KMS-11 (cell line): Measurements from ENCODE around the gene RPS6KA5.

Experiments used
- H2AFZ ChIP-seq: fragments of 200-600 bp; sonication (generic); 2 replicates; pipeline ENCODE4 v1.6.1; 2016; ENCODE audit warnings: antibody characterized with exemption, mixed run types, low read depth
- H3K27ac ChIP-seq: fragments of 200-600 bp; sonication (generic); 2 replicates; pipeline ENCODE4 v1.6.1; 2016; ENCODE audit warnings: mild to moderate bottlenecking, mixed run types
- H3K27me3 ChIP-seq: fragments of 200-600 bp; sonication (generic); 2 replicates; pipeline ENCODE4 v1.6.1; 2017; ENCODE audit warnings: mild to moderate bottlenecking, low read depth, mixed run types, moderate library complexity; ENCODE audit not compliant: insufficient read depth
- H3K36me3 ChIP-seq: fragments of 200-600 bp; sonication (generic); 2 replicates; pipeline ENCODE4 v1.6.1; 2017; ENCODE audit warnings: mild to moderate bottlenecking, mixed run types; ENCODE audit not compliant: insufficient read depth
- H3K4me1 ChIP-seq: fragments of 200-600 bp; sonication (generic); 2 replicates; pipeline ENCODE4 v1.6.1; 2016; ENCODE audit warnings: mild to moderate bottlenecking, low read depth, mixed run types; ENCODE audit not compliant: poor library complexity, severe bottlenecking
- H3K4me2 ChIP-seq: fragments of 200-600 bp; sonication (generic); 2 replicates; pipeline ENCODE4 v1.7.0; 2016; ENCODE audit warnings: mild to moderate bottlenecking, mixed run types
- H3K4me3 ChIP-seq: fragments of 200-600 bp; sonication (generic); IDR thresholded peaks from 2 replicates; pipeline ENCODE4 v1.6.1; 2017; ENCODE audit warnings: low read depth, low read length, mixed read lengths; ENCODE audit not compliant: insufficient read depth
- H3K79me2 ChIP-seq: fragments of 200-600 bp; sonication (generic); 2 replicates; pipeline ENCODE4 v1.6.1; 2016; ENCODE audit warnings: low read depth, mixed run types; ENCODE audit not compliant: insufficient read depth
- H3K9ac ChIP-seq: fragments of 200-600 bp; sonication (generic); 2 replicates; pipeline ENCODE4 v1.6.1; 2016; ENCODE audit warnings: mild to moderate bottlenecking, mixed run types
- H4K20me1 ChIP-seq: fragments of 200-600 bp; sonication (generic); 2 replicates; pipeline ENCODE4 v1.6.1; 2016; ENCODE audit warnings: mild to moderate bottlenecking, mixed run types; ENCODE audit not compliant: insufficient read depth
- TF ChIP-seq, protein P1 (sequence below): fragments of 200-600 bp; sonication (generic); conservative IDR thresholded peaks from 2 replicates; pipeline ENCODE4 v1.6.1; 2017; ENCODE audit warnings: low read depth, mild to moderate bottlenecking, antibody characterized with exemption, low read length, moderate library complexity, mixed read lengths

Gene RPS6KA5

DNA sequence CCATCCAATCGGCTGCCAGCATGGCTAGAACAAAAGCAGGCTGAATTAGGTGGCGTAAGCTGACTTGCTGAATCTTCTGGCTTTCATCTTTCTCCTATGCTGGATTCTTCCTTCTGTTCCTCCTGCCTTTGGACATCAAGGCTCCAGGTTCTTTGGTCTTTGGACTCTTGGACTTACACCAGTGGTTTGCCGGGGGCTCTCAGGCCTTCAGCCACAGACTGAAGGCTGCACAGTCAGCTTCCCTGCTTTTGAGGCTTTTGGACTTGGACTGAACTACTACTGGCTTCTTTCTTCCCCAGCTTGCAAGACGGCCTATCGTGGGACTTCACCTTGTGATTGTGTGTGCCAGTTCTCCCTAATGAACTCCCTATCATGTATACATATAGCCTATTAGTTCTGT, 42.0 kb downstream of the RPS6KA5 start:
- no peak overlapping the region for H3K4me2 ChIP-seq
- H3K27ac ChIP-seq, result no peak overlapping the region
- no peak overlapping the region for H2AFZ ChIP-seq
- no peaks in the 10 kb centered on the region for H4K20me1 ChIP-seq
- no peaks in the 10 kb centered on the region for H3K27me3 ChIP-seq
- no peaks in the 10 kb centered on the region for H3K36me3 ChIP-seq
- H3K4me1 ChIP-seq, result peaks cover 8% of the 10 kb centered on the region
- no peak overlapping the region for H3K4me3 ChIP-seq
- TF ChIP-seq, protein P1, sequence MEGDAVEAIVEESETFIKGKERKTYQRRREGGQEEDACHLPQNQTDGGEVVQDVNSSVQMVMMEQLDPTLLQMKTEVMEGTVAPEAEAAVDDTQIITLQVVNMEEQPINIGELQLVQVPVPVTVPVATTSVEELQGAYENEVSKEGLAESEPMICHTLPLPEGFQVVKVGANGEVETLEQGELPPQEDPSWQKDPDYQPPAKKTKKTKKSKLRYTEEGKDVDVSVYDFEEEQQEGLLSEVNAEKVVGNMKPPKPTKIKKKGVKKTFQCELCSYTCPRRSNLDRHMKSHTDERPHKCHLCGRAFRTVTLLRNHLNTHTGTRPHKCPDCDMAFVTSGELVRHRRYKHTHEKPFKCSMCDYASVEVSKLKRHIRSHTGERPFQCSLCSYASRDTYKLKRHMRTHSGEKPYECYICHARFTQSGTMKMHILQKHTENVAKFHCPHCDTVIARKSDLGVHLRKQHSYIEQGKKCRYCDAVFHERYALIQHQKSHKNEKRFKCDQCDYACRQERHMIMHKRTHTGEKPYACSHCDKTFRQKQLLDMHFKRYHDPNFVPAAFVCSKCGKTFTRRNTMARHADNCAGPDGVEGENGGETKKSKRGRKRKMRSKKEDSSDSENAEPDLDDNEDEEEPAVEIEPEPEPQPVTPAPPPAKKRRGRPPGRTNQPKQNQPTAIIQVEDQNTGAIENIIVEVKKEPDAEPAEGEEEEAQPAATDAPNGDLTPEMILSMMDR, result no peak
- H3K79me2 ChIP-seq, result no peaks in the 10 kb centered on the region
- no peak overlapping the region for H3K9ac ChIP-seq

DNA sequence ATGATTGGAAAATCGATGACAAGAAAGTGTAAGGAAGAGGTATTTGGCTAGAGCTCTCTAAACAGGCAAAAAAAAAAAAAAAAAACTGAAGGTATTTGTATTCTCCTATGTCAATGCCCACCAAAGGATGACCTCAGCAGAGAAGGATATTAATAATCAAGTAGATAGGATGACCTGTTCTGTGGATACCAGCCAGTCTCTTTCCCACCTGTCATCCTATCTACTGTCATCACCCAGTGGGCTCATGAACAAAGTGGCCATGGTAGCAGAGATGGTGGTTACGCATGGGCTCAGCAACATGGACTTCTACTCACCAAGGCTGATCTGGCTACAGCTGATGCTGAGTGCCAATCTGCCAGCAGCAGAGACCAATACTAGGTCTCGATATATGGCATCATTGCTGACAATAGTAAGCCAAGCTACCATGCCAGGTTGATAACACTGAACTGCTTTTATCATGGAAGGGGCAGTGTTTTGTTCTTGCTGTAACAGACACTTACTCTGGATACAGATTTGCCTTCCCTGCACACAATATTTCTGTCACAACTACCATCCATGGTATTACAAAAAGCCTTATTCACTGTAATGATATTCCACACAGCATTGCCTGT, 43.5 kb downstream of the RPS6KA5 start:
- Histone ChIP-seq H3K79me2 (no peaks in the 10 kb centered on the region), H2AFZ (no peak overlapping the region), H3K27ac (no peak overlapping the region), H3K4me2 (no peak overlapping the region), H4K20me1 (no peaks in the 10 kb centered on the region), H3K36me3 (no peaks in the 10 kb centered on the region), H3K9ac (no peak overlapping the region), H3K27me3 (no peaks in the 10 kb centered on the region), H3K4me3 (no peak overlapping the region), H3K4me1 (peaks cover 3% of the 10 kb centered on the region)
- TF ChIP-seq, protein P1, result no peak

DNA sequence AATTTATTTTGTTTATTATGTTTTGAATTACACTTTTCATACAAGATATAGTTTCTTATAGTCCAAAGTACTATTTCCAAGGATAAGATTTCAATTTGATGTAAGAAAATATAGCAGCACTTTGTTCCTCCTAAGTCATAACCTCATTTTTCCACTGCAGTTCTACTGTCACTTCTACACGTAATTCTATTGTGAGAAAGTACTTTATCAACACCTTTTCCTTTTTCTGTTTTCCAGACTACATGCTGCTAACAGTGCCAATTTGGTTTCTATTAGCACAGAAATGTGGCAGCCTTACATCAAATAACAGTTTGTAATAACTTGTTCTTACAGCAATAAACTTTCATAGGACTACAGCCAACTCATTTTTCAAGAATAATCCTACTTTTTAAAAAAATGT, 45.0 kb downstream of the RPS6KA5 start:
- Histone ChIP-seq H3K27me3 (no peaks in the 10 kb centered on the region), H2AFZ (no peak overlapping the region), H3K4me2 (no peak overlapping the region), H3K36me3 (no peaks in the 10 kb centered on the region), H3K4me1 (no peaks in the 10 kb centered on the region), H4K20me1 (no peaks in the 10 kb centered on the region), H3K27ac (no peak overlapping the region), H3K4me3 (no peak overlapping the region), H3K79me2 (no peaks in the 10 kb centered on the region), H3K9ac (no peak overlapping the region)
- TF ChIP-seq, protein P1, result no peak

DNA sequence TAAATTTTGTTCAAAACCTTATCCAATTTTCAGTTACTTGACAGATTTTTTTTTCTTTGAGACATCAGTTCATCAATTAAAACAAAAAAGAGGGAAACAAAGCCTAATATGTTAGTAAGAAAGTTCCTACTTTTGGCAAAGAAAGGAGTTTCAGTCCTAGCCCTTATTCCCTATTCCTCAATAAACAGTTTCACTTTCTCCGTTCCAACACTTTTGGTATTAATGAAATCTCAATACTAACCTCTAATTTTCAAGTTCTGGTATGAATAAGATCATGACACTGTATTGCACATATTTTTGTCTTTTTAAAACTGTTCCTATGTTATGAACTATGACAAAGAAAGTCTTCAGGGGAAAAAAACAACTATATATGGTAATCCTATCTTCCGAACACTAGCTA, 48.4 kb downstream of the RPS6KA5 start:
- Histone ChIP-seq H3K27me3 (no peaks in the 10 kb centered on the region), H3K79me2 (no peaks in the 10 kb centered on the region), H3K36me3 (no peaks in the 10 kb centered on the region), H3K4me3 (no peak overlapping the region), H3K9ac (no peak overlapping the region), H3K4me2 (no peak overlapping the region), H4K20me1 (no peaks in the 10 kb centered on the region), H2AFZ (no peak overlapping the region), H3K27ac (no peak overlapping the region), H3K4me1 (no peaks in the 10 kb centered on the region)
- TF ChIP-seq, protein P1, result no peak
